HepG2 (cell line): ENCODE data around the gene SOX12. TPM values are rescaled to one million over a fixed set of nuclear protein-coding genes. Genes with fewer than 3 reads are reported as not detected.
A peak's percentile ranks its signal among the peaks of the same experiment; 100 is the strongest.

ENCODE experiments used
- AHR ChIP-seq: IDR thresholded peaks from 2 replicates; pipeline ENCODE4 v1.6.1; 2018; ENCODE audit warnings: missing genetic modification reagents, missing compliant biosample characterization
- ARNTL ChIP-seq: sonication (generic); formaldehyde crosslinking; IDR thresholded peaks from 2 replicates; pipeline ENCODE4 v1.4.0; 2020; ENCODE audit warnings: mild to moderate bottlenecking, missing genetic modification reagents
- CSRNP1 ChIP-seq: sonication (generic); formaldehyde crosslinking; IDR thresholded peaks from 2 replicates; pipeline ENCODE4 v1.8.1; 2023; ENCODE audit warnings: mild to moderate bottlenecking, missing genetic modification reagents
- ELK4 ChIP-seq: sonication (generic); formaldehyde crosslinking; IDR thresholded peaks from 2 replicates; pipeline ENCODE4 v1.9.0; 2021; ENCODE audit warnings: missing genetic modification reagents, borderline replicate concordance
- EP300 ChIP-seq, 3 experiments: sonication (generic) in 1 of 3; formaldehyde crosslinking in 1 of 3; IDR thresholded peaks; 2 replicates each; pipeline versions ENCODE4 v1.5.1 to v1.6.1; 2011 to 2020; ENCODE audit warnings: low read depth in 2 of 3, low read length in 2 of 3, borderline replicate concordance in 1 of 3, improper control_type of control experiment in 1 of 3, mild to moderate bottlenecking in 1 of 3, missing genetic modification reagents in 1 of 3, moderate library complexity in 1 of 3
- HOXD1 ChIP-seq: sonication (generic); formaldehyde crosslinking; IDR thresholded peaks from 2 replicates; pipeline ENCODE4 v1.5.0; 2020; ENCODE audit warnings: missing genetic modification reagents
- MYNN ChIP-seq: sonication (generic); formaldehyde crosslinking; IDR thresholded peaks from 2 replicates; pipeline ENCODE4 v1.4.0; 2020; ENCODE audit warnings: mild to moderate bottlenecking, low read depth, missing genetic modification reagents
- MZF1 ChIP-seq: sonication (generic); formaldehyde crosslinking; IDR thresholded peaks from 2 replicates; pipeline ENCODE4 v1.8.1; 2023; ENCODE audit warnings: mild to moderate bottlenecking, missing genetic modification reagents, borderline replicate concordance
- PAF1 ChIP-seq: IDR thresholded peaks from 2 replicates; pipeline ENCODE4 v1.6.1; 2016; ENCODE audit warnings: missing genetic modification reagents, missing compliant biosample characterization
- PCBP2 ChIP-seq: fragments of 200-400 bp; formaldehyde crosslinking; optimal IDR thresholded peaks from 2 replicates; pipeline ENCODE3; 2018; ENCODE audit warnings: low read length, low read depth; ENCODE audit not compliant: poor library complexity, severe bottlenecking
- PRDM10 ChIP-seq: sonication (generic); formaldehyde crosslinking; IDR thresholded peaks from 2 replicates; pipeline ENCODE4 v1.4.0; 2020; ENCODE audit warnings: low read depth, missing genetic modification reagents
- SRSF1 ChIP-seq: fragments of 200-400 bp; formaldehyde crosslinking; optimal IDR thresholded peaks from 2 replicates; pipeline ENCODE3; 2017; ENCODE audit warnings: mild to moderate bottlenecking, low read depth, low read length, moderate library complexity
- ZFP1 ChIP-seq: IDR thresholded peaks from 2 replicates; pipeline ENCODE4 v1.6.1; 2016
- ZNF138 ChIP-seq: sonication (generic); formaldehyde crosslinking; IDR thresholded peaks from 2 replicates; pipeline ENCODE4 v1.5.0; 2020; ENCODE audit warnings: mild to moderate bottlenecking, low read depth, missing genetic modification reagents
- ZNF333 ChIP-seq: sonication (generic); formaldehyde crosslinking; IDR thresholded peaks from 2 replicates; pipeline ENCODE4 v1.4.0; 2020; ENCODE audit warnings: mild to moderate bottlenecking, missing genetic modification reagents, borderline replicate concordance
- ZNF501 ChIP-seq: sonication (generic); formaldehyde crosslinking; IDR thresholded peaks from 2 replicates; pipeline ENCODE4 v1.5.1; 2020; ENCODE audit warnings: mild to moderate bottlenecking, moderate library complexity, missing genetic modification reagents
- polyA plus RNA-seq, 8 experiments: library from polyadenylated mRNA; depleted of rRNA in 3 of 8; stranded (reverse) in 7 of 8; unstranded in 1 of 8; fragments of >200 nt; fragmentation: Illumina TruSeq in 4 of 8; extraction: Trizol in 4 of 8; gene quantifications; 2 replicates each; pipeline versions ENCODE4 v1.2.1 to v1.2.3, GENCODE V29; 2011 to 2016; ENCODE audit warnings: low read depth in 4 of 8, missing spikeins in 1 of 8, mixed read lengths in 1 of 8; ENCODE audit not compliant: insufficient read depth in 1 of 8
- total RNA-seq, 5 experiments: library from RNA; depleted of rRNA; stranded (reverse); fragments of >200 nt; fragmentation: Illumina TruSeq; extraction: Trizol; gene quantifications; 2 replicates each; pipeline ENCODE4 v1.2.3, GENCODE V29; 2016; ENCODE audit warnings: low read depth in 1 of 5
- TF ChIP-seq, protein P1 (sequence below): sonication (generic); formaldehyde crosslinking; IDR thresholded peaks from 2 replicates; pipeline ENCODE4 v1.4.0; 2020; ENCODE audit warnings: missing genetic modification reagents

Gene SOX12
- total and polyA plus RNA-seq, 2 of the 13 experiments (the other 11 are each of a cell fraction or from before 2014, with no cell fraction given): 10.0 to 18.7 TPM

GRCh38 chr20:300345-300990, 24.9 kb upstream of the SOX12 start (continued):
- TF ChIP-seq, protein P1, sequence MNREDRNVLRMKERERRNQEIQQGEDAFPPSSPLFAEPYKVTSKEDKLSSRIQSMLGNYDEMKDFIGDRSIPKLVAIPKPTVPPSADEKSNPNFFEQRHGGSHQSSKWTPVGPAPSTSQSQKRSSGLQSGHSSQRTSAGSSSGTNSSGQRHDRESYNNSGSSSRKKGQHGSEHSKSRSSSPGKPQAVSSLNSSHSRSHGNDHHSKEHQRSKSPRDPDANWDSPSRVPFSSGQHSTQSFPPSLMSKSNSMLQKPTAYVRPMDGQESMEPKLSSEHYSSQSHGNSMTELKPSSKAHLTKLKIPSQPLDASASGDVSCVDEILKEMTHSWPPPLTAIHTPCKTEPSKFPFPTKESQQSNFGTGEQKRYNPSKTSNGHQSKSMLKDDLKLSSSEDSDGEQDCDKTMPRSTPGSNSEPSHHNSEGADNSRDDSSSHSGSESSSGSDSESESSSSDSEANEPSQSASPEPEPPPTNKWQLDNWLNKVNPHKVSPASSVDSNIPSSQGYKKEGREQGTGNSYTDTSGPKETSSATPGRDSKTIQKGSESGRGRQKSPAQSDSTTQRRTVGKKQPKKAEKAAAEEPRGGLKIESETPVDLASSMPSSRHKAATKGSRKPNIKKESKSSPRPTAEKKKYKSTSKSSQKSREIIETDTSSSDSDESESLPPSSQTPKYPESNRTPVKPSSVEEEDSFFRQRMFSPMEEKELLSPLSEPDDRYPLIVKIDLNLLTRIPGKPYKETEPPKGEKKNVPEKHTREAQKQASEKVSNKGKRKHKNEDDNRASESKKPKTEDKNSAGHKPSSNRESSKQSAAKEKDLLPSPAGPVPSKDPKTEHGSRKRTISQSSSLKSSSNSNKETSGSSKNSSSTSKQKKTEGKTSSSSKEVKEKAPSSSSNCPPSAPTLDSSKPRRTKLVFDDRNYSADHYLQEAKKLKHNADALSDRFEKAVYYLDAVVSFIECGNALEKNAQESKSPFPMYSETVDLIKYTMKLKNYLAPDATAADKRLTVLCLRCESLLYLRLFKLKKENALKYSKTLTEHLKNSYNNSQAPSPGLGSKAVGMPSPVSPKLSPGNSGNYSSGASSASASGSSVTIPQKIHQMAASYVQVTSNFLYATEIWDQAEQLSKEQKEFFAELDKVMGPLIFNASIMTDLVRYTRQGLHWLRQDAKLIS (CRISPR knock-in tag): no peak
- no peak for TF ChIP-seq ARNTL (CRISPR knock-in tag)
- TF ChIP-seq PAF1 (CRISPR knock-in tag): 0 out of 2 replicates have a peak, but pooled peaks have one; percentile 21
- no peak for TF ChIP-seq AHR
- no peak for TF ChIP-seq MYNN
- no peak for TF ChIP-seq ZFP1 (CRISPR knock-in tag)
- TF ChIP-seq ZNF138 (CRISPR knock-in tag): no peak
- TF ChIP-seq CSRNP1 (CRISPR knock-in tag): no peak
- TF ChIP-seq EP300 (IDR thresholded peaks at IDR 0.05; ENCODE audit: low read depth in 2 of 2, low read length in 2 of 2): no peak
- no peak for TF ChIP-seq EP300 (CRISPR knock-in tag; IDR thresholded peaks at IDR 0.05; ENCODE audit: borderline replicate concordance)
- no peak for TF ChIP-seq MZF1
- TF ChIP-seq HOXD1: 0 out of 2 replicates have a peak, but pooled peaks have one; percentile 13
- TF ChIP-seq ZNF333: no peak
- TF ChIP-seq SRSF1: no peak
- no peak for TF ChIP-seq PRDM10 (CRISPR knock-in tag)
- no peak; the same call in 1 of the 2 replicates for TF ChIP-seq ZNF501 (CRISPR knock-in tag)
- no peak for TF ChIP-seq PCBP2
- TF ChIP-seq ELK4 (CRISPR knock-in tag): no peak
